Measurements from ENCODE around the gene LARP6. TPM values are rescaled to one million over a fixed set of nuclear protein-coding genes. Genes with fewer than 3 reads are reported as not detected.
A peak's percentile ranks its signal among the peaks of the same experiment; 100 is the strongest.

Gene LARP6
- total and polyA plus RNA-seq, 2 of the 13 experiments (the other 11 are each of a cell fraction or from before 2014, with no cell fraction given), result 2.9 to 8.2 TPM

- TF ChIP-seq ZNF788 (CRISPR knock-in tag; IDR thresholded peaks at IDR 0.05; ENCODE audit: borderline replicate concordance) (peak; percentile 58; the same call in 1 of the 2 replicates), ATF7 (IDR thresholded peaks at IDR 0.05) (no peak), ATF7 (CRISPR knock-in tag; IDR thresholded peaks at IDR 0.05) (no peak), ZNF691 (CRISPR knock-in tag; IDR thresholded peaks at IDR 0.05; ENCODE audit: borderline replicate concordance, low read depth) (no peak), CC2D1A (CRISPR knock-in tag; IDR thresholded peaks at IDR 0.05) (no peak), BCLAF1 (IDR thresholded peaks at IDR 0.05) (no peak), ZNF343 (CRISPR knock-in tag; IDR thresholded peaks at IDR 0.05) (no peak), SP2 (CRISPR knock-in tag; IDR thresholded peaks at IDR 0.05) (peak; percentile 79), HNRNPUL1 (IDR thresholded peaks at IDR 0.05; ENCODE audit: low read depth, low read length) (no peak), ZNF230 (CRISPR knock-in tag; IDR thresholded peaks at IDR 0.05) (no peak), TRIM24 (CRISPR knock-in tag; IDR thresholded peaks at IDR 0.05) (no peak), ETV5 (CRISPR knock-in tag; IDR thresholded peaks at IDR 0.05; ENCODE audit: borderline replicate concordance) (peak; percentile 58), ZNF83 (CRISPR knock-in tag; IDR thresholded peaks at IDR 0.05; ENCODE audit: borderline replicate concordance) (no peak; the same call in 1 of the 2 replicates), HMGXB4 (CRISPR knock-in tag; IDR thresholded peaks at IDR 0.05; ENCODE audit: borderline replicate concordance in 1 of 2, low read depth in 1 of 2) (peak; percentile 60 to 63; a peak in 2 of 4 replicates), KDM5A (IDR thresholded peaks at IDR 0.05; ENCODE audit: borderline replicate concordance, low read length) (peak; percentile 96), HMGA1 (CRISPR knock-in tag; conservative IDR thresholded peaks at IDR 0.05) (no peak), ZNF431 (CRISPR knock-in tag; IDR thresholded peaks at IDR 0.05; ENCODE audit: borderline replicate concordance, low read depth) (no peak), TP53 (CRISPR knock-in tag; conservative IDR thresholded peaks at IDR 0.05) (peak; percentile 37; the same call in 1 of the 2 replicates), SIN3A (IDR thresholded peaks at IDR 0.05; ENCODE audit: borderline replicate concordance, low read depth, low read length) (peak; percentile 91; the same call in 1 of the 2 replicates), RNF219 (CRISPR knock-in tag; IDR thresholded peaks at IDR 0.05) (no peak), SRF (IDR thresholded peaks at IDR 0.05; ENCODE audit: low read depth, low read length) (peak; percentile 50; the same call in 1 of the 2 replicates)
Observed at GRCh38 chr15:70892002-70892911, 38.3 kb upstream of the LARP6 start, which contains the start of the genes LRRC49 and THAP10 (continued).
